ENCODE measurements around the gene CATSPER1. TPM values are rescaled to one million over a fixed set of nuclear protein-coding genes. Genes with fewer than 3 reads are reported as not detected.

The CATSPER1 gene
- total and polyA plus RNA-seq, 4 donors, result 0.10 TPM; not detected in 3

DNA sequence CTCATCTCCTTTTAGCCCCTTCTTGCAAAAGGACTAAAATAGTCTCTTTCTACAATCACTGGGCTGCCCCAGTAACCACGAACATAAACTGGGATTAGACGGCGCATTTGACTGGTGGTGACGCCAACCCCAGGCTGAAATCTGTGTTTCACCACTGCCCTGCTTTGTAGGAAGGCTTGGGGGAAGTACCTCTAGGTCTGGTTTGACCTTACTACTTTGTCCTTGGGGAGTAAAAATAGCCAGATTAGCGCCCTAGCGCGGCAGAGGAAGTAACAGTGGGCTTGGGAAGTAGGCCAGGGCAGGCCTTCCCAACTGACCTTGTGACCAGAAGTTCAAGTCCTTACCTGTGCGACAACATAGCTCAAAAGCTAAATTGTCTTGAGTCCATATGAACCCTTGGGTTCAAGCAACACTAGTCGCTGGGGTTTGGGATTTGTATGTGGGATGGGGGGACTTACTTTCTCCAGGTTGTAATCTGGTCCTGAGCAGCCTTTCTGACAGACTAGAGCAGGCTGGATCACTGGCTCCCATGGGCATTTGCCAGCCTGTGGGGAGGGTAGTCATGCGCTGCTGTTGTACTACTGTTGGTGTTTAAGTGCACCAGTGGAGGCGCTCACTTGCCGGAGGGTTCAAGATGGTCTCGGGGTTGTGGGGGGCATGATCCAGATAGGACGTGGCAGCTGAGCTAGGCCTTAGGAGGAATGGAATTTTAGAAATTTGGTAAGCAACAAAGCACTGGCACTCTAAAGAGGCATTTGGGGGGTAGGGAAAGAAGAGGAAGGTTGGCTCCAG, 42.8 kb upstream of the CATSPER1 start:
- Histone ChIP-seq H3K36me3 (ENCODE audit: control insufficient read depth, insufficient read depth, low read length) (peaks cover 38% of the 10 kb centered on the region), H3K4me3 (ENCODE audit: low read depth, low read length) (peak overlapping the region; percentile 45), H3K27ac (ENCODE audit: low read depth, low read length) (peak overlapping the region; percentile 83), H3K4me1 (ENCODE audit: control insufficient read depth, insufficient read depth, low read length) (peaks cover 25% of the 10 kb centered on the region), H3K9me3 (ENCODE audit: control insufficient read depth, insufficient read depth, low read length) (no peaks in the 10 kb centered on the region), H3K27me3 (ENCODE audit: control insufficient read depth, insufficient read depth, low read length) (no peaks in the 10 kb centered on the region)
- 71% methylated on average over 14 of the region's 14 CpGs for WGBS (ENCODE audit: insufficient coverage)
- peak in 2 of 6 donors; percentile 63 to 68 for DNase-seq (ENCODE audit: low read depth in 4 of 6, low spot score in 6 of 6)

DNA sequence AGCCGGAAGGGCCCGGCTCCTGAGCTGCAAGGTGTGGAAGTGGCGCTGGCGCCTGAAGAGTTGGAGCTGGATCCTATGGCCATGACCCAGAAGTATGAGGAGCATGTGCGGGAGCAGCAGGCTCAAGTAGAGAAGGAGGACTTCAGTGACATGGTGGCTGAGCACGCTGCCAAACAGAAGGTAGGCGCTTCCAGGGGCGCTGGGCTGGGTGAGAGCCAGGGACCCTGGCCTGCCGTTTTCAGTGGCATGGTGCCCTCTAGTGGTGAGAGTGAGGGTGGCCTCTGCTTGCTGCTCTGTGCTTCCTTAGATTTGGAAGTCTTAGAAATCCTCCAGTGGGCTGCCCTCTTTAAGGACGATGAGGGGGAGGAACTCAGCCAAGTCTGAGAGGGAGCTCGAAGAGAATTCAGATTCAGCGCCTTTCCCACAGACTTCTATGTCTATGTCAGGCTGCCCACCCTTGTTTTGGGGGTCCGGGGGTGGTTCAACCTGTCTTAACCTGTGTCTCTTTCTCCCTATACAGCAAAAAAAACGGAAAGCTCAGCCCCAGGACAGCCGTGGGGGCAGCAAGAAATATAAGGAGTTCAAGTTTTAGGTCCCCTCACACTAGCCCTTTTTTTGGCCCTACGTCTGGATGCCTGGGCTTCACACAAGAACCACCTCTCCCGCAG, 42.0 kb upstream of the CATSPER1 start:
- DNase-seq (ENCODE audit: low read depth in 4 of 6, low spot score in 6 of 6), result peak in 4 of 6 donors; percentile 63 to 92 (median 84)
- no peaks in the 10 kb centered on the region for H3K27me3 ChIP-seq (ENCODE audit: control insufficient read depth, insufficient read depth, low read length)
- no peaks in the 10 kb centered on the region for H3K9me3 ChIP-seq (ENCODE audit: control insufficient read depth, insufficient read depth, low read length)
- peak overlapping the region; percentile 6 for H3K27ac ChIP-seq (ENCODE audit: low read depth, low read length)
- H3K36me3 ChIP-seq (ENCODE audit: control insufficient read depth, insufficient read depth, low read length), result peaks cover 46% of the 10 kb centered on the region
- H3K4me1 ChIP-seq (ENCODE audit: control insufficient read depth, insufficient read depth, low read length), result peaks cover 25% of the 10 kb centered on the region
- WGBS (ENCODE audit: insufficient coverage), result 52% methylated on average over 11 of the region's 17 CpGs
- H3K4me3 ChIP-seq (ENCODE audit: low read depth, low read length), result no peak overlapping the region

DNA sequence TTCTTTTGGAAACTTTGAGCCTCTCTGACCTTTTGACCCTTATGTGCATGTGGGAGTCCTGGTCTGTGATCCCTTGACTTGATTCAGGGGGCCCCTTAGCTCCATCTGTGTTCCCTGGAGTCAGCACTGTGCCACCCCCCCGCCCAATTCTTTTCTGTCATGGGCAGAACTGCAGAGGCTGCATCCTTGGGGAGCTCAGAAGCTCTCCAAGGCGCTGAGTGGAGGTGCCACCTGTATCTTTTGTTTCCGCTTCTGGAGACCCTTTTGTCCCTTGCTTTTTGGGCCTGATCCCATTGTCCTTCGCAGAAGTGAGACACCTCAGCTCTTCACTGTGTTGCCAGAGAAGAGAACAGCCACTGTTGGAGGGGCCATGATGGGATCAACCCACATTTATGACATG, 41.4 kb upstream of the CATSPER1 start:
- Histone ChIP-seq H3K27ac (ENCODE audit: low read depth, low read length) (no peak overlapping the region), H3K4me3 (ENCODE audit: low read depth, low read length) (no peak overlapping the region), H3K4me1 (ENCODE audit: control insufficient read depth, insufficient read depth, low read length) (peaks cover 25% of the 10 kb centered on the region), H3K27me3 (ENCODE audit: control insufficient read depth, insufficient read depth, low read length) (no peaks in the 10 kb centered on the region), H3K9me3 (ENCODE audit: control insufficient read depth, insufficient read depth, low read length) (no peaks in the 10 kb centered on the region), H3K36me3 (ENCODE audit: control insufficient read depth, insufficient read depth, low read length) (peaks cover 49% of the 10 kb centered on the region)
- no peak for DNase-seq (ENCODE audit: low read depth in 4 of 6, low spot score in 6 of 6)
- WGBS (ENCODE audit: insufficient coverage), result 67% methylated on average over 4 of the region's 4 CpGs

DNA sequence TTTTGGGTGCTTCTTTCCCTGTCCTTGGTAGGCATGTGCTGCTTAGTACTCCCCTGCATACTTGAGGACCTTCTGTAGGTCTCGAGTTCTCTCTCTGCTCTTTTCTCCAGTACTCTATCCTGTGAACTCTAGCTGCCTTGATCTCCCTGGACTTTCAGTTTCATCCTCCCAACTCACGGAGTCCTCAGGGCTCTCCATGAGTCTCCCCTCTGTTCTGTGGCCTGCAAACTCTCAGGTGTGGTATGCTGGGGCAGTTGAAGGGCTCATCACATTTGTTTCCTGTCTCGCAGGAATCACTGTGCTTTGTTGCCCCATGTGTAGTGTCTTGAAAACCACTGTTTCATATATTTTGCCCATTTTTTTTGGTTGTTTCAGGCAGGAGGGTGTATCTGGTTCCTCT, 40.5 kb upstream of the CATSPER1 start:
- Histone ChIP-seq H3K4me1 (ENCODE audit: control insufficient read depth, insufficient read depth, low read length) (peaks cover 25% of the 10 kb centered on the region), H3K9me3 (ENCODE audit: control insufficient read depth, insufficient read depth, low read length) (no peaks in the 10 kb centered on the region), H3K27ac (ENCODE audit: low read depth, low read length) (no peak overlapping the region), H3K4me3 (ENCODE audit: low read depth, low read length) (no peak overlapping the region), H3K27me3 (ENCODE audit: control insufficient read depth, insufficient read depth, low read length) (no peaks in the 10 kb centered on the region), H3K36me3 (ENCODE audit: control insufficient read depth, insufficient read depth, low read length) (peaks cover 50% of the 10 kb centered on the region)
- no peak for DNase-seq (ENCODE audit: low read depth in 4 of 6, low spot score in 6 of 6)
- WGBS (ENCODE audit: insufficient coverage), result 100% methylated on average over 1 of the region's 3 CpGs

DNA sequence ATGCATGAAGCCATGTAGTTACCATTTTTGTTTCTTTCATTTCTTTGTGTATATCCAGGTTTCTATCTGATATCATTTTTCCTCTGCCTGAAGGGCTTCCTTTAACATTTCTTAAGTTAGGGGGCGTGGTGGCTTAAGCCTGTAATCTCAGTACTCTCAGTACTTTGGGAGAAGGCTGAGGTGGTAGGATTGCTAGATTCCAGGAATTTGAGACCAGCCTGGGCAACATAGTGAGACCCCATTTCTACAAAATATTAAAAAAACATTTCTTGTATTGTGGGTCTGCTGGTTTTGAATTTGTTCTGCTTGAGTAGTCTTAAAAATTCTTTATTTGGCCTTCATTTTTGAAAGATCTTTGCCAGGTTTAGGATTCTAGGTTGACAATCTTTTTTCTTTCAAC, 38.3 kb upstream of the CATSPER1 start:
- no peak for DNase-seq (ENCODE audit: low read depth in 4 of 6, low spot score in 6 of 6)
- H3K4me3 ChIP-seq (ENCODE audit: low read depth, low read length), result no peak overlapping the region
- no peaks in the 10 kb centered on the region for H3K27me3 ChIP-seq (ENCODE audit: control insufficient read depth, insufficient read depth, low read length)
- peaks cover 18% of the 10 kb centered on the region for H3K4me1 ChIP-seq (ENCODE audit: control insufficient read depth, insufficient read depth, low read length)
- H3K36me3 ChIP-seq (ENCODE audit: control insufficient read depth, insufficient read depth, low read length), result peaks cover 70% of the 10 kb centered on the region
- H3K27ac ChIP-seq (ENCODE audit: low read depth, low read length), result no peak overlapping the region
- H3K9me3 ChIP-seq (ENCODE audit: control insufficient read depth, insufficient read depth, low read length), result no peaks in the 10 kb centered on the region
- no CpG with 5 or more reads among the region's 1 CpG for WGBS (ENCODE audit: insufficient coverage)

GRCh38 chr11:66063900-66064299, 37.6 kb upstream of the CATSPER1 start:
- WGBS (ENCODE audit: insufficient coverage), result 100% methylated on average over 1 of the region's 2 CpGs
- H3K27me3 ChIP-seq (ENCODE audit: control insufficient read depth, insufficient read depth, low read length), result no peaks in the 10 kb centered on the region
- no peak overlapping the region for H3K4me3 ChIP-seq (ENCODE audit: low read depth, low read length)
- H3K9me3 ChIP-seq (ENCODE audit: control insufficient read depth, insufficient read depth, low read length), result no peaks in the 10 kb centered on the region
- no peak overlapping the region for H3K27ac ChIP-seq (ENCODE audit: low read depth, low read length)
- peaks cover 74% of the 10 kb centered on the region for H3K36me3 ChIP-seq (ENCODE audit: control insufficient read depth, insufficient read depth, low read length)
- H3K4me1 ChIP-seq (ENCODE audit: control insufficient read depth, insufficient read depth, low read length), result peaks cover 12% of the 10 kb centered on the region
- no peak for DNase-seq (ENCODE audit: low read depth in 4 of 6, low spot score in 6 of 6)

- Histone ChIP-seq H3K27ac (ENCODE audit: low read depth, low read length) (no peak overlapping the region), H3K4me1 (ENCODE audit: control insufficient read depth, insufficient read depth, low read length) (no peaks in the 10 kb centered on the region), H3K9me3 (ENCODE audit: control insufficient read depth, insufficient read depth, low read length) (no peaks in the 10 kb centered on the region), H3K27me3 (ENCODE audit: control insufficient read depth, insufficient read depth, low read length) (no peaks in the 10 kb centered on the region), H3K36me3 (ENCODE audit: control insufficient read depth, insufficient read depth, low read length) (peaks cover 74% of the 10 kb centered on the region), H3K4me3 (ENCODE audit: low read depth, low read length) (no peak overlapping the region)
- no peak for DNase-seq (ENCODE audit: low read depth in 4 of 6, low spot score in 6 of 6)
- WGBS (ENCODE audit: insufficient coverage), result no CpG with 5 or more reads among the region's 2 CpGs
Observed at GRCh38 chr11:66062408-66062807, 36.1 kb upstream of the CATSPER1 start.

DNA sequence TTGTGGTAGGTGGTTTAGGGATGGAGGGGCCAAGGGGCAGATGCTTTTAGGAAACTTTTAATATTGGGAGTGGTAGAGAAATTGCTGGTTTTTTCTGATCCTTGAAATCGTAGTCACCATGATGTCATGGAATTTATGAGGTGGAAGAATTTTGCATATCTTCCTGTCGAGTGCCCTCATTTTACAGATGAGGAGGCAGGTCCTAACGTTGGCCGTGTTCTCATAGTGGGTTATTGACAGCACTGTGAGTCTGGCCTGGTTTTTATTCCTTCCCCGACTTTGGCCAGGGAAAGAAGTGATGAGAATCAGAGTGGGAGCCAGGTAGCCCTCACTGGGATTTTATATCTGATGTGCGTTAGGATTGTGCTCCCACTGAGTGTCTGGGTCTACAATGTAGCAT, 35.0 kb upstream of the CATSPER1 start:
- Histone ChIP-seq H3K9me3 (ENCODE audit: control insufficient read depth, insufficient read depth, low read length) (no peaks in the 10 kb centered on the region), H3K4me3 (ENCODE audit: low read depth, low read length) (no peak overlapping the region), H3K27ac (ENCODE audit: low read depth, low read length) (no peak overlapping the region), H3K4me1 (ENCODE audit: control insufficient read depth, insufficient read depth, low read length) (no peaks in the 10 kb centered on the region), H3K27me3 (ENCODE audit: control insufficient read depth, insufficient read depth, low read length) (no peaks in the 10 kb centered on the region), H3K36me3 (ENCODE audit: control insufficient read depth, insufficient read depth, low read length) (peaks cover 76% of the 10 kb centered on the region)
- WGBS (ENCODE audit: insufficient coverage), result 89% methylated on average over 6 of the region's 6 CpGs
- no peak for DNase-seq (ENCODE audit: low read depth in 4 of 6, low spot score in 6 of 6)

DNA sequence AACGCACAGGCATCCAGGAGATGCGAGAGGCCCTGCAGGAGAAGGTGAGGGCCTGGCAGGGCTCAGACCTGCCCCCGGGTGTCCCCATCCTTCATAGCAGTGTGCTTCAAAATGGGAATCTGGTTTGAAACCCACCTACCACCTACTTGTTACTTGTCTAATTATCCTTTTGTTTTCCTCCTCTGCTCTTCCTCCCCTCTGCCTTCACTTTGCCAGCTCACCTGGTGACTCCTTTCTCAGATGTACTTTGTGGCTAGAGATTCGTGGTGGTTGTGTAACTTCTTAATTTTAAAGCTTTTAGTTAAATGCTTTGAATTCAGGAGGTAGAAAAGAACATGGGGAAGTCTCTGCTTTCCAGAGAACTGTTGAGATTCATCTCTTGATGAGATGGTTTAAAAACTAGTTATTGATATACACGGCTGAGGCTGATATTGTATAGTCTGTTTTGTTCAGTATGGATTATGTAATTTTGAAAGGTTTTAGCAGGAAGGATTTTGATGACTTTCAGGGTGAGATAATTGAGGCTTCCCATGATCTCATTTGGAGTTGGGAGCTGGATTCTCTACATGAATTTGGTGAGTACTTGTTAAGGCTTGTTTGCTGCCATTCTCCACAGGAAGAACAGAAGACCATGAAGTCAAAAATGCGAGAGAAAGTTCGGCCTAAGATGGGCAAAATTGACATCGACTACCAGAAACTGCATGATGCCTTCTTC, 33.8 kb upstream of the CATSPER1 start:
- WGBS (ENCODE audit: insufficient coverage), result 76% methylated on average over 8 of the region's 8 CpGs
- Histone ChIP-seq H3K4me3 (ENCODE audit: low read depth, low read length) (no peak overlapping the region), H3K36me3 (ENCODE audit: control insufficient read depth, insufficient read depth, low read length) (peaks cover 79% of the 10 kb centered on the region), H3K27ac (ENCODE audit: low read depth, low read length) (no peak overlapping the region), H3K9me3 (ENCODE audit: control insufficient read depth, insufficient read depth, low read length) (no peaks in the 10 kb centered on the region), H3K27me3 (ENCODE audit: control insufficient read depth, insufficient read depth, low read length) (no peaks in the 10 kb centered on the region), H3K4me1 (ENCODE audit: control insufficient read depth, insufficient read depth, low read length) (no peaks in the 10 kb centered on the region)
- DNase-seq (ENCODE audit: low read depth in 4 of 6, low spot score in 6 of 6), result no peak

All from spinal cord (tissue), 10 donors.